ENCODE measurements around the gene CHAF1B. TPM values are rescaled to one million over a fixed set of nuclear protein-coding genes. Genes with fewer than 3 reads are reported as not detected.
"Not testable (repeated sequence)": the region's sequence is repeated elsewhere in the genome, so short reads cannot be mapped to it uniquely, and the experiment has no call there.

Gene CHAF1B
- total RNA-seq, 1 experiment from 2014 or later = 25.9 TPM

GRCh38 chr21:36388096-36388495, 2.9 kb downstream of the CHAF1B start:
- DNase-seq (ENCODE audit: low spot score) = no peak

GRCh38 chr21:36388835-36389234, 3.6 kb downstream of the CHAF1B start:
- DNase-seq (ENCODE audit: low spot score) = peak; percentile 32

- DNase-seq (ENCODE audit: low spot score) = not testable (repeated sequence)
Measured at GRCh38 chr21:36391649-36392048, 6.5 kb downstream of the CHAF1B start.

- no peak for DNase-seq (ENCODE audit: low spot score)
Measured at GRCh38 chr21:36395353-36396111, 10.3 kb downstream of the CHAF1B start.

GRCh38 chr21:36396325-36396724, 11.1 kb downstream of the CHAF1B start:
- no peak for DNase-seq (ENCODE audit: low spot score)

GRCh38 chr21:36396971-36397370, 11.8 kb downstream of the CHAF1B start:
- no peak for DNase-seq (ENCODE audit: low spot score)

- no peak for DNase-seq (ENCODE audit: low spot score)
Measured at GRCh38 chr21:36397606-36398005, 12.4 kb downstream of the CHAF1B start.

GRCh38 chr21:36399736-36400135, 14.5 kb downstream of the CHAF1B start:
- DNase-seq (ENCODE audit: low spot score) = not testable (repeated sequence)

GRCh38 chr21:36400719-36401118, 15.5 kb downstream of the CHAF1B start:
- no peak for DNase-seq (ENCODE audit: low spot score)

GRCh38 chr21:36402339-36402738, 17.1 kb downstream of the CHAF1B start:
- DNase-seq (ENCODE audit: low spot score) = no peak

- no peak for DNase-seq (ENCODE audit: low spot score)
Measured at GRCh38 chr21:36403713-36404112, 18.5 kb downstream of the CHAF1B start.

- no peak for DNase-seq (ENCODE audit: low spot score)
Measured at GRCh38 chr21:36408568-36408967, 23.4 kb downstream of the CHAF1B start.

- DNase-seq (ENCODE audit: low spot score) = no peak
Measured at GRCh38 chr21:36411301-36411700, 26.1 kb downstream of the CHAF1B start.

GRCh38 chr21:36412916-36413315, 27.7 kb downstream of the CHAF1B start:
- DNase-seq (ENCODE audit: low spot score) = no peak

GRCh38 chr21:36415375-36415774, 30.2 kb downstream of the CHAF1B start:
- DNase-seq (ENCODE audit: low spot score) = no peak

- DNase-seq (ENCODE audit: low spot score) = no peak
Measured at GRCh38 chr21:36419241-36419640, 34.0 kb downstream of the CHAF1B start.

- peak; percentile 93 for DNase-seq (ENCODE audit: low spot score)
Measured at GRCh38 chr21:36419996-36420395, 34.8 kb downstream of the CHAF1B start.

GRCh38 chr21:36420571-36421339, 35.6 kb downstream of the CHAF1B start:
- no peak for DNase-seq (ENCODE audit: low spot score)

- DNase-seq (ENCODE audit: low spot score) = peak; percentile 86
Measured at GRCh38 chr21:36422279-36423098, 37.3 kb downstream of the CHAF1B start.

GRCh38 chr21:36423771-36424433, 38.7 kb downstream of the CHAF1B start:
- no peak for DNase-seq (ENCODE audit: low spot score)

- DNase-seq (ENCODE audit: low spot score) = no peak
Measured at GRCh38 chr21:36424592-36424991, 39.4 kb downstream of the CHAF1B start.

GRCh38 chr21:36425286-36425685, 40.1 kb downstream of the CHAF1B start:
- no peak for DNase-seq (ENCODE audit: low spot score)
